ENCODE data around the gene PKNOX2.

The PKNOX2 gene

GRCh38 chr11:125173027-125173426 is 8.5 kb downstream of the PKNOX2 start:
- Mint-ChIP-seq H3K36me3 (ENCODE audit: low read depth) (no peaks in the 10 kb centered on the region), H3K27me3 (ENCODE audit: low read depth) (peaks cover 46% of the 10 kb centered on the region), H3K9me3 (no peaks in the 10 kb centered on the region), H3K27ac (no peak overlapping the region), H3K4me1 (ENCODE audit: low read depth) (no peaks in the 10 kb centered on the region), H3K4me3 (no peak overlapping the region)
- DNase-seq (ENCODE audit: low spot score): no peak

GRCh38 chr11:125173556-125173955 is 9.0 kb downstream of the PKNOX2 start:
- no peak overlapping the region for H3K4me3 Mint-ChIP-seq
- H3K36me3 Mint-ChIP-seq (ENCODE audit: low read depth): no peaks in the 10 kb centered on the region
- no peaks in the 10 kb centered on the region for H3K9me3 Mint-ChIP-seq
- H3K27ac Mint-ChIP-seq: no peak overlapping the region
- H3K27me3 Mint-ChIP-seq (ENCODE audit: low read depth): peaks cover 41% of the 10 kb centered on the region
- DNase-seq (ENCODE audit: low spot score): no peak
- no peaks in the 10 kb centered on the region for H3K4me1 Mint-ChIP-seq (ENCODE audit: low read depth)

- no peak for DNase-seq (ENCODE audit: low spot score)
- H3K27me3 Mint-ChIP-seq (ENCODE audit: low read depth): peaks cover 37% of the 10 kb centered on the region
- no peak overlapping the region for H3K27ac Mint-ChIP-seq
Measured at GRCh38 chr11:125174057-125174456, 9.5 kb downstream of the PKNOX2 start.

GRCh38 chr11:125174686-125175085 is 10.1 kb downstream of the PKNOX2 start:
- H3K4me3 Mint-ChIP-seq: no peak overlapping the region
- no peaks in the 10 kb centered on the region for H3K9me3 Mint-ChIP-seq
- H3K27me3 Mint-ChIP-seq (ENCODE audit: low read depth): peaks cover 33% of the 10 kb centered on the region
- H3K27ac Mint-ChIP-seq: no peak overlapping the region
- no peaks in the 10 kb centered on the region for H3K36me3 Mint-ChIP-seq (ENCODE audit: low read depth)
- no peak for DNase-seq (ENCODE audit: low spot score)
- no peaks in the 10 kb centered on the region for H3K4me1 Mint-ChIP-seq (ENCODE audit: low read depth)

More at GRCh38 chr11:125174057-125174456, 9.5 kb downstream of the PKNOX2 start:
- H3K4me3 Mint-ChIP-seq: no peak overlapping the region
- H3K4me1 Mint-ChIP-seq (ENCODE audit: low read depth): no peaks in the 10 kb centered on the region
- H3K36me3 Mint-ChIP-seq (ENCODE audit: low read depth): no peaks in the 10 kb centered on the region
- H3K9me3 Mint-ChIP-seq: no peaks in the 10 kb centered on the region

- H3K27ac Mint-ChIP-seq: no peak overlapping the region
- no peaks in the 10 kb centered on the region for H3K4me1 Mint-ChIP-seq (ENCODE audit: low read depth)
- H3K4me3 Mint-ChIP-seq: no peak overlapping the region
- no peaks in the 10 kb centered on the region for H3K9me3 Mint-ChIP-seq
- DNase-seq (ENCODE audit: low spot score): no peak
- H3K36me3 Mint-ChIP-seq (ENCODE audit: low read depth): no peaks in the 10 kb centered on the region
- H3K27me3 Mint-ChIP-seq (ENCODE audit: low read depth): peaks cover 28% of the 10 kb centered on the region
Measured at GRCh38 chr11:125175166-125175565, 10.6 kb downstream of the PKNOX2 start.

GRCh38 chr11:125175896-125176575 is 11.5 kb downstream of the PKNOX2 start:
- Mint-ChIP-seq H3K9me3 (no peaks in the 10 kb centered on the region), H3K27me3 (ENCODE audit: low read depth) (peaks cover 23% of the 10 kb centered on the region), H3K4me1 (ENCODE audit: low read depth) (no peaks in the 10 kb centered on the region), H3K4me3 (no peak overlapping the region), H3K36me3 (ENCODE audit: low read depth) (no peaks in the 10 kb centered on the region), H3K27ac (no peak overlapping the region)
- DNase-seq (ENCODE audit: low spot score): no peak

GRCh38 chr11:125176866-125177265 is 12.3 kb downstream of the PKNOX2 start:
- DNase-seq (ENCODE audit: low spot score): no peak
- Mint-ChIP-seq H3K4me1 (ENCODE audit: low read depth) (no peaks in the 10 kb centered on the region), H3K36me3 (ENCODE audit: low read depth) (no peaks in the 10 kb centered on the region), H3K9me3 (no peaks in the 10 kb centered on the region), H3K4me3 (no peak overlapping the region), H3K27me3 (ENCODE audit: low read depth) (peaks cover 23% of the 10 kb centered on the region), H3K27ac (no peak overlapping the region)

- Mint-ChIP-seq H3K9me3 (no peaks in the 10 kb centered on the region), H3K4me3 (no peak overlapping the region), H3K27me3 (ENCODE audit: low read depth) (peaks cover 23% of the 10 kb centered on the region), H3K4me1 (ENCODE audit: low read depth) (no peaks in the 10 kb centered on the region), H3K27ac (no peak overlapping the region), H3K36me3 (ENCODE audit: low read depth) (no peaks in the 10 kb centered on the region)
- no peak for DNase-seq (ENCODE audit: low spot score)
Measured at GRCh38 chr11:125177543-125177942, 13.0 kb downstream of the PKNOX2 start.

GRCh38 chr11:125179346-125179745 is 14.8 kb downstream of the PKNOX2 start:
- no peaks in the 10 kb centered on the region for H3K9me3 Mint-ChIP-seq
- H3K27me3 Mint-ChIP-seq (ENCODE audit: low read depth): peaks cover 20% of the 10 kb centered on the region

GRCh38 chr11:125179895-125180294 is 15.3 kb downstream of the PKNOX2 start:
- Mint-ChIP-seq H3K4me3 (no peak overlapping the region), H3K27me3 (ENCODE audit: low read depth) (peaks cover 20% of the 10 kb centered on the region), H3K36me3 (ENCODE audit: low read depth) (no peaks in the 10 kb centered on the region), H3K27ac (no peak overlapping the region), H3K4me1 (ENCODE audit: low read depth) (no peaks in the 10 kb centered on the region), H3K9me3 (no peaks in the 10 kb centered on the region)
- DNase-seq (ENCODE audit: low spot score): no peak

More at GRCh38 chr11:125179346-125179745, 14.8 kb downstream of the PKNOX2 start:
- Mint-ChIP-seq H3K4me1 (ENCODE audit: low read depth) (no peaks in the 10 kb centered on the region), H3K4me3 (no peak overlapping the region), H3K36me3 (ENCODE audit: low read depth) (no peaks in the 10 kb centered on the region), H3K27ac (no peak overlapping the region)
- no peak for DNase-seq (ENCODE audit: low spot score)

GRCh38 chr11:125180413-125181305 is 16.1 kb downstream of the PKNOX2 start:
- Mint-ChIP-seq H3K4me3 (no peak overlapping the region), H3K9me3 (no peaks in the 10 kb centered on the region), H3K4me1 (ENCODE audit: low read depth) (no peaks in the 10 kb centered on the region), H3K36me3 (ENCODE audit: low read depth) (no peaks in the 10 kb centered on the region), H3K27me3 (ENCODE audit: low read depth) (peaks cover 19% of the 10 kb centered on the region), H3K27ac (no peak overlapping the region)
- no peak for DNase-seq (ENCODE audit: low spot score)

- Mint-ChIP-seq H3K4me1 (ENCODE audit: low read depth) (no peaks in the 10 kb centered on the region), H3K27ac (no peak overlapping the region), H3K27me3 (ENCODE audit: low read depth) (peaks cover 9% of the 10 kb centered on the region), H3K36me3 (ENCODE audit: low read depth) (no peaks in the 10 kb centered on the region), H3K4me3 (no peak overlapping the region), H3K9me3 (no peaks in the 10 kb centered on the region)
- no peak for DNase-seq (ENCODE audit: low spot score)
Measured at GRCh38 chr11:125182573-125182972, 18.0 kb downstream of the PKNOX2 start.

GRCh38 chr11:125183641-125184040 is 19.1 kb downstream of the PKNOX2 start:
- Mint-ChIP-seq H3K4me1 (ENCODE audit: low read depth) (no peaks in the 10 kb centered on the region), H3K9me3 (no peaks in the 10 kb centered on the region), H3K27ac (no peak overlapping the region), H3K36me3 (ENCODE audit: low read depth) (no peaks in the 10 kb centered on the region), H3K4me3 (no peak overlapping the region), H3K27me3 (ENCODE audit: low read depth) (peaks cover 10% of the 10 kb centered on the region)
- no peak for DNase-seq (ENCODE audit: low spot score)

- Mint-ChIP-seq H3K9me3 (no peaks in the 10 kb centered on the region), H3K27me3 (ENCODE audit: low read depth) (peaks cover 32% of the 10 kb centered on the region), H3K27ac (no peak overlapping the region), H3K36me3 (ENCODE audit: low read depth) (no peaks in the 10 kb centered on the region), H3K4me1 (ENCODE audit: low read depth) (no peaks in the 10 kb centered on the region), H3K4me3 (no peak overlapping the region)
- no peak for DNase-seq (ENCODE audit: low spot score)
Measured at GRCh38 chr11:125188021-125188420, 23.5 kb downstream of the PKNOX2 start.

Data from T-helper 2 cell treated with Interferon-gamma antibody and Interleukin-4, amounts not matched to agents 5 μg/mL and 100 μg/mL, for 36 hours (primary cell).